Stimulated activated CD4-positive, alpha-beta T cell treated with anti-CD3 and anti-CD28 coated beads, Interleukin-1b, Interleukin-23, amount 100 ng/mL, for 1 hour (primary cell): ENCODE results near the gene LMO7.
"Not testable (repeated sequence)": the region's sequence is repeated elsewhere in the genome, so short reads cannot be mapped to it uniquely, and the experiment has no call there.

Experiments used
- DNase-seq, 2 donors: peaks; one replicate each; pipeline ENCODE4 v3.0.0-alpha.2; 2020; ENCODE audit warnings: low read depth in 2 of 2

The LMO7 gene

GRCh38 chr13:75743072-75743471, 106.9 kb downstream of the LMO7 start:
- DNase-seq = not testable (repeated sequence)

DNA sequence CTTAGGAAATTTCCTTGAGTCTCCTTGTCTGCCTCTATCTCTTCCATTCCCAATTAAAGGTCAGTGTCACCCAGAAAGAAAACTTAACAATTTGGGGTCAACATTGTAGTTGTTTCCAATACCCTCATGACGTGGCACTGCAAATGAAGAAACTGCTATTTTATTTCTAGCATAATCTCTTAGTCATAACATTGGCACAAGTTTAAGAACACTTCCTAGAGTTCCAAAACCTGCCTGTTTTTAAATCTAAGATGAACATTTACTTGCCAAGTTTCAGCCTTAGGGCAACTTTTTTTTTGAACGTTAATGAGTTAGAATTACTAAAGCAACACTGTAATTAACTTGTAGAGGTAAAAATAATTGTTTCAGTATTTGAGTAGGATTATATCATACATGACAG, 108.0 kb downstream of the LMO7 start:
- DNase-seq = no peak

GRCh38 chr13:75745387-75745786, 109.3 kb downstream of the LMO7 start:
- DNase-seq = no peak

- DNase-seq = no peak
Measured at GRCh38 chr13:75748874-75749273, 112.7 kb downstream of the LMO7 start.

DNA sequence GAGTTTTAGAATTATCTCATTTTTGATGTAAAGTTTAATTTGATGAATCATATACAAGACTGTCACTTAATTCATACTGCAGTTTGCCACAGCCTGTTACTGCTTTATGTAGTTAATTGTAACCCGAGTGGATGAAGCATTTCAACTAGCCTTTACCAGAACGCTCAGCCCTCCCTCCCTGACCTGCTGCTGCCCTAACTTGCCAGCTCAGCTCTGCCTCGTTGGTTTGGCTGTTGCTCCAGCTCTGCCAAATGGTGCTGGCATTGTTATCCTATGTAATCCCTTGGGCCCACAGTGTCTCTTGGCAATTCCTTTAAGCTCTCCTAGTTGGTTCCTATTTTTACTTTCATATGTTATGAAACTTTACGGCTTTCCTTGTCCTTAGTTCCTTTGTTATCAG, 113.3 kb downstream of the LMO7 start:
- no peak for DNase-seq

DNA sequence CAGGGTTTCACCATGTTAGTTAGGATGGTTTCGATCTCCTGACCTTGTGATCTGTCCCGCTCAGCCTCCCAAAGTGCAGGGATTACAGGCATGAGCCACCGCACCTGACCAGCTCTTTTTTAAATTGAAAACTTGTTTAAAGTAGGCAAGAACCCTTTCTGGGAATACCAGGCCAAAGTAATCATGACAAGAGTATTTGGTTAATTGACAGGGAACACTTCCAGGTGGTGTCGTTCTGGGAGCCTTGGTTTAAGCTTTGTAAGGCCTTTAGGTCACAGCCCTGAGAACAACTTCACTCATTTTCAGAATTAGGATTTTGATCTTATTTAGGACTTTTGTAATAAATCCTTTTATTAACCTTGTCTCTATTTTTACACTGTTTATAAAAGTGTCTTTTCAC, 115.2 kb downstream of the LMO7 start:
- no peak for DNase-seq

DNA sequence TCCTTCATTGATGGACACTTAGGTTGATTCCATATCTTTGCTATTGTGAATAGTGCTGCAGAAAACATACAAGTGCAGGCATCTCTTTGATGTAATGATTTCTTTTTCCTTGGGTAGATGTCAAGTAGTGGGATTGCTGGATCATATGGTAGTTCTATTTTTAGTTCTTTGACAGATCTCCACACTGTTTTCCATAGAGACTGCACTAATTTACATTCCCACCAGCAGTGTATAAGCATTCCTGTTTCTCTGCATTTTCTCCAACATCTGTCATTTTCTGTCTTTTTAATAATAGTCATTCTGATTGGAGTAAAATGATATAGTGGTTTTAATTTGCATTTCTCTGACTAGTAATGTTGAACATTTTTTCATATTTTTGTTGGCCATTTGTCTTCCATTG, 116.7 kb downstream of the LMO7 start:
- no peak for DNase-seq

DNA sequence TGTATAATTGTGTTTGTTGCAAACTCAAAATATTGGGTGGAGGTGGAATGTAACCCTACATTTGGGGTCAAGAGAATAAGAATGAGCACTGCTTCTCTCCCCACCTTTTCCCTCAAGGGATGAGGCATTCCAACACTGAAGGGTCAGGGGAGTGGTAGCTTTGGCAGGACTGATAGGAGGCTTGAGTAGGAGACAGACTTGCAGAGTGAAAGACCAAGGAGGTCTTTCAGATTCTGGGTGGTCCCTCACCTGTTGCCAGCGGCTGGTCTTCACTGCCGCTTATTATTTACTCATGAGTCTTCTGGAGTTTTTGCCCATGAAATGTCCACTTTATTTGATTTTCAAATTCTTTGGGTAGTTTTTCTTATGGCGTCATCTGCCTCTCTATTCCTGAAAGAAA, 118.8 kb downstream of the LMO7 start:
- no peak for DNase-seq

GRCh38 chr13:75757336-75757735, 121.2 kb downstream of the LMO7 start:
- DNase-seq = no peak

GRCh38 chr13:75759531-75759930, 123.4 kb downstream of the LMO7 start:
- DNase-seq = no peak

- DNase-seq = no peak
Measured at GRCh38 chr13:75760131-75761021, 124.2 kb downstream of the LMO7 start.

- DNase-seq = no peak
Measured at GRCh38 chr13:75761369-75761768, 125.2 kb downstream of the LMO7 start.

GRCh38 chr13:75762076-75762937, 126.2 kb downstream of the LMO7 start:
- no peak for DNase-seq

DNA sequence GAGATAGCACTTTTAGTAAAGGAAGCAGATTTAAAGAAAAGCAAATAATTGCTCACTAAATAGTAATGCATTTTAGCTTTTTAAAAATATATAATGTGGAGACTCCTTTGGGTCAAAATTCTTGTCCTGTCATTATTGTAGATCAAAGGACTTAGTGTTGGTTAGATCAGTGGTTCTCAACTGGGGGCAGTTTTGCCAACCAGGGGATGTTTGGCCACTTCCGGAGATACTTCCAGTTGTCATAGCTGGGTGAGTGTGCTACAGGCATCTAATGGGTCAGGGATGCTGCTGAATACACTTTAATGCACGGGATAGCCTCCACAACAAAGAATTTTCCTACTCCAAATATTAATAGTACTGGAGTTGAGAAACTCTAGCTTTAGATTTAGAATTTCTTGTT, 126.8 kb downstream of the LMO7 start:
- no peak for DNase-seq

GRCh38 chr13:75763512-75763911, 127.4 kb downstream of the LMO7 start:
- DNase-seq = no peak

DNA sequence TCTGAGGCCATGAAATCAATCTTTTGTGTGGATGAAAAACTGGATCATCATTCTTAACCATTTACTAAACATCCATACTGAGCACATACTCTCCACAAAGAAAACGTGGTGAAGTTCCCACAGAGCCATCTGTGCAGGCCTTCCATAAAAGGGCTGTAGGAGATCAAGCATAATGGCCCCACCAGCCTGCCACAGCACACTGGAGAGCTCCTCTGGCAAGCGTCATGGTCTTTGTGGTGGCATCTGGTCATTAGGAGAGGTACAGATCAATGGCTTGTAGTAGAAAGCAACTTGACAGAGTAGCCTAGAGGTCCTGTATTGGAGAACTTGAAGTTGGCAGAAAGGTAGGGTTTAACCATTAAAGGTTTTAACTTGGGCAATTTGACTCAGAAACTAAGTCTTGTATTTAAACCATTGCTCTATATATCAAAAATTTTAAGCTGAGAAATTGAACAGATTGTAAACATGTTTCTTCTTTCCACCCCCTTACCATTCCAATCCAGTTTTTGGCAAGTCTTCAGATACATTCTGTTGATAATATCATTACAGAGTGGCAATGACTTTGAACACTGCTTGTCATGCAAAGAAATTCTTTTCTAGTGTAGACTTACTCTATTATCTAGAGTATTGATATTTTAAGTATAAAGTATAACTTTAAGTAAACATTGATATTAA, 128.3 kb downstream of the LMO7 start:
- DNase-seq = no peak

DNA sequence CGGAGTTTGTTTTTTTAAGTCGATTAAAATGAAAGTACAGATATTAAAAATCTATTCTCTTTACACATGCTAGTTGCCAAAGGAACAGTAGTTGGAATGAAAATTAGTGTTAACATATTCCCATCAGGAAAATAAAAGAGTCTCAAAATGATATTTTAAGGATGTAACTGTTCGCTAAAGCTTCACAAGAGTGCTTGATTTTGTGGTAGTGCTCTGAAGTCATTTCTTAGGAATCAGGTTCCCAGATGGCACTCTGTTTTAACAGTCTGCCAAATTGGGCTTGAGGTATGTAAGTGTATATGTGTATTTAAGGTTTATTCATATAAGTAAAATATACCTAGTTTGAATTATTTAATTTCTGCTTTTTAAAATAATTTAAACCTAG, 128.8 kb downstream of the LMO7 start:
- DNase-seq = no peak

DNA sequence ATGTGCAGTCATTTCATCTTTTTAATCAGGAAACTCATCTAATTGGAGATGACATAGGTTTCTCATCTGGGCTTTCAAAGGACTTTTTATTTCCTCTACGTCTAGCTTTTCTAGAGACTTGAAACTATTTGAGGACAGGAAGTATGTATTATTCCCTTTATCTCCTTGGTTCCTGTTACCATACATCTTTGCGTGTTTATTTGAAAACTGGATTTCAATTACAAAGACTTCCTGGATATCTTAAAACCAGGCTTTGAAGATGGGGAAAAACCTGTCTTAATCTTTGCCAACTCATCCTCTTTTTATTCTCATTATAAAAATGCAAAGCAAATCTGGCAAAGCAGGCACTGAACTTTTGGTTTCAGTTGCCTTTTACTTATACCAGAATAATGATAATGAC, 130.5 kb downstream of the LMO7 start:
- DNase-seq = no peak

DNA sequence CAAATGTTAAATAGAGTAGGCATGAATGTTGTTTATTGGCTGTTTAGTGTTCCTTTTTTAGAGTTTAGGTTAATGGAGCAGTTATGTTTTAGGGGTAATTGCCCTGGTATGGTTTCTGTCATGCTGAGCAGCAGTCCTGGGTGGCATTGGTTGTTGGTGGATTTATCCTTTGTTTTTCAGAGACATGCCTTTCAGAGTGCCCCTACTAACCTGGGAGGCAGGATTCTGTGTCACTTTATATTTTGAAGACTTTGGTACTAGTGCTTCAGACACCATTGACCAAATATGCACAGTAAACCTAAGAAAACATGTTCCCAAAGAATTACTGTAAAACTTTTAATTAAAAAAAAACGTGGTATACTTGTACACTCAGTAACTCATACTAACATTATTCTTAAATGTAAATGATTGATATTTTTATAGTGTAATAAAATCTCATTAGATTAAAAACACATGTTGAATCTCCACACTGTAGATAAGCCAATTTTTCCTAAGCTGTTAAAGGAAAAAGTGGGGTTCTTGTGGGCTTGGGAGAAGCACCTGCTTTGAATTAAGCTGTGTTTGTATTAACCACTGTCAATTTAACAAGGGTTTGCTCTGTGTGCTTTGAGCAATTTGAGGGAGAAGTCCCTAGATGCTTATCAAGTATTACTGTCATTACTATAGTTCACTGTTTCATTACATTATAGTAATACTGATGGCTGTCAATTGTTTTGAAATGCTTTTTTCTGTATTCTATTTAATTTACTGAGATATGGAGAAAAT, 133.2 kb downstream of the LMO7 start:
- DNase-seq = no peak

DNA sequence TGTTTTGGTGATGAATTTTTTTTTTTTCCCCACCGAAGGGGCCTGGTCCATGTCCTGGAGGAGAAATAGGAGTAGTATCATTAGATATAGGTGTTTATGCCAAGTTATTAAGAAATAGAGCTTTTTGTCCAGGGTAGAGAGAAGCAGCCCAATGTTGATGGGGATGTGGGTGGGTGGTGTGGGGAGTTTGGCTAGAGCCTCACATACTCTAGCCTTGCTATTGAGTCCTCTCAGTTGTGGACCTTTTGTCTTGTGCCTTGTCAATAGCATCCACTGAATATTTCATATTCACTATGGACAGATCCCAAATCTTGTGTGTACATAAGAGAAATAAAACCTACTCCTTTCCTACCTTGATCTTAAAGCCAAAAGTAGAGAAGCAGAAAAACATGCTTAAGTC, 134.0 kb downstream of the LMO7 start:
- DNase-seq = no peak

DNA sequence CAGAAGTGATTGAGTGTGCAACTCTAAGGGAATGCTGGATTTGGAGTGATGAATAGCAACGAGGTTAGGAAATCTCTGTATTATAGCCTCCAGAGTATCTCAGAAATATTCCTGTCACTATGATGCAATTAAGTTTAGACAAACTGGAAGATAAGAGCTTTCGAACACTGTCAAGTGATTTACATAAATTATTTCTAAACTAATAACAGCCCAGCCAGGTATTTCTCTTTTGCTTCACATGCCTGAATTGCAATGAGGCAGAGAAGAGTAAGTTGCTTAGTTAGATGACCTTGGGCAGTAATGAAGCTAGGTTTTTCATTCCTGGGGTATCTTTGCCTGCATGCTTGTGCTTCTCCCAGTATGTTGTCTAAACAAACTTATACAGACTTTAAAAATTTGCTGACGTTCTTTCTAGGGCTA, 134.5 kb downstream of the LMO7 start:
- DNase-seq = no peak

- DNase-seq = no peak
Measured at GRCh38 chr13:75771226-75771625, 135.1 kb downstream of the LMO7 start.
